CD4-positive, alpha-beta T cell treated with Interleukin-15 for 1 hour (primary cell): ENCODE data around the gene CEP83.
"Not testable (repeated sequence)": the region's sequence is repeated elsewhere in the genome, so short reads cannot be mapped to it uniquely, and the experiment has no call there.

Experiments used
- DNase-seq: peaks from one replicate; pipeline ENCODE4 v3.0.0-alpha.2; 2020

CEP83 gene

DNA sequence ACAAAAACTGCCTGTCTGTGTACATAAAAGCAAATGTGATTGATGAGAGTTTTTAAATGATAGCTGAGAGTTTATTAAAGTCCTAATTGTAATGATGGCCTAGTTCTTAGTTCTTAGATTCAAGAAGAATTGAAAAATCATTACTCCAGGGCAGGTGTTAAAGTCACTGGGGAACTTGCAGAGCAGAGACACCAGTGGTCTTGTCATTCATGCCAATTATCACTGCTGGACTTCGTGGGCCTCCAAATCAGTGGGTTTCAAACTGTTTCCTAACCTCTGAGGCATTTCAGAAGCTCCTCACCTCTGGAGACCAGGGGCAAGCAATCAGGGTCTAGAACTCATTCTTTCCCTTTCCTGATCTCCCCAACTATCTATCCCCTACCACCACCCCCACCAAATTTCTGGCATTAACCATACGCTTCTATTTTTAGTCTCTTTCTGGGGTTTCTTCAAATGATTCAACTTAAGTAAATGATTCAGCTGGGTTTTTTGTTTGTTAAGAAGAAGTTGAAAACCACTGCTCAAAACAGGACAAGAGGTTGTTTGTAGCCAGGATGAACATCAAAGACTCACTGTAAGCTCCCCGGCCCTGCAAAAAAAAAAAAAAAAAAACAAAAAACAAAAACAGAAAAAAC lies 80.1 kb downstream of the CEP83 start:
- DNase-seq = no peak

- DNase-seq = no peak
These were observed 82.1 kb downstream of the CEP83 start for GRCh38 chr12:94377599-94377998.

DNA sequence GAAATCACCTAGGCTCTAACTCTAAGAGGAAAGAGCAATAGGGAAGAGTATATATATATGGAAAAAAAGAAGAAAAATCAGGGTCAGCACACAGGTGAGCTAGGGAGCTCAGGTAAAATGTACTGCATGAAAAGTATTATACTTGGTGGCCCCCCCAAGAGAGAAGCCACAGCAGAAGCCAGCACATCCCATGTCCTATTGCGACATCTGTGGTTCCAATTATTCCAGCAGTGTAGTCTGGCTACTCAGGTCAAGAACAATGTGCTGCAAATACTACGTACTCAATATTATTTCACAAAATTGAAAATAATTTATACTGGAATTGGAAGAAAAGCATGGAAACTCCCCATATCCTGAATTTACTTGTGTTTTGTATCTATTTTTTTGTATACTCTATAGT lies 85.5 kb downstream of the CEP83 start:
- DNase-seq = no peak

DNA sequence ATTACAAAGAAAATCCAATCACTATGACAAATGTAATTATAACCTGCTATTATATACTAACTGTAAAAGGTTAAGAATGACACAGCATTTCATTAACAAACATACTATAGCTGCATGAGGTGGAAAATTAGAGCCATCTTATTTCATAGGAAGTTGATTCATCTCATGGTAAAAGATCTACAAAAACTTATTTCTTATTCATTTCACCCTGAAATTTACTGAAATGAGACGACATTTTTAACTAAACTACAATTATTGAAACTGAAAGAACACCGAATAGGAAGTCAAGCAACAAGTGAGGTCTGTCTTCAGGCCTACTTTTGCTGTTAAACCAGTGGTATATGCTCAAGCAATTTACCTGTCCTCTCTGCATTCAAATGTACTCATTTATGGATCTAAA lies 87.2 kb downstream of the CEP83 start:
- no peak for DNase-seq

DNA sequence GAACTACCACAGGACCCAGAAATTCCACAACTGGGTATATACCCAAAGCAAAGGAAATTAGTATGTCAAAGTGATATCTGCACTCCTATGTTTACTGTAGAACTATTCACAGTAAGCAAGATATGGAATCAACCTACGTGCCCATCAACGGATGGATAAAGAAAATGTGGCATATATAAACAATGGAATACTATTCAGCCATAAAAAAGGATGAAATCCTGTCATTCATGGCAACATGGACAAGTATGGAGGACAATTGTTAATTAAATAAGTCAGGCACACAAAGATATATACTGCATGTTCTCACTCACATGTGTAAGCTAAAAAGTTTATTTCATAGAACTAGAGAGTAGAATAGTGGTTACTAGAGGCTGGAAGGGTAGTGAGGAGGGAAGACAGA lies 97.0 kb downstream of the CEP83 start:
- DNase-seq = no peak

DNA sequence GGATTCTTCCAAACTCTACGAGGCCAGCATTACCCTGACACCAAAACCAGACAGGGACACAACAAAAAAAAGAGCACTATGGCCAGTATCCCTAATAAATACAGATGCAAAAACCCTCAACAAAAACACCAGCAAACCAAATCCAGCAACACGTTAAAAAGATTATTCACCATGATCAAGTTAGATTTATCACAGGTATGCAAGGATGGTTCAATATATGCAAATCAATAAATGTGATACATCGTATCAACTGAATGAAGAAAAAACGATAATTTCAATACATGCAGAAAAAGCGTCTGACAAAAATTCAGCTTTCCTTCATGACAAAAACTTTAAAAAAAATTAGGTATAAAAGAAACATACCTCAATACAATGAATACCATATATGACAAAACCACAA lies 99.9 kb downstream of the CEP83 start:
- DNase-seq = no peak

DNA sequence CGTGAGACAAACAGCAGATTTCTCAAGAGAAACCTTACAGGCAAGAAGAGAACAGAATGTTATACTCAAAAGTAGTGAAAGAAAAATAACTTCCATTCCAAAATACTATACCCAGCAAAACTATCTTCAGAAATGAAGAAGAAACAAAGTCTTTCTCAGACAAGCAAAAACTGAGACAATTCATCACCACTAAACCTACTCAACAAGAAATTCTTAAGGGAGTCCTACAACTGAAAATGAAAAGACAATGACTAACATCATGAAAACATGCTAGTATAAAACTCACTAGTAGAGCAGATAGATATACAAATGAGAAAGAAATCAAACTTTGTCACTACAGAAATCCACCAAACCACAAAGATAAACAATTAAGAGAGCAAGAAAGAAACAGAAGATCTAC lies 106.5 kb downstream of the CEP83 start:
- no peak for DNase-seq

DNA sequence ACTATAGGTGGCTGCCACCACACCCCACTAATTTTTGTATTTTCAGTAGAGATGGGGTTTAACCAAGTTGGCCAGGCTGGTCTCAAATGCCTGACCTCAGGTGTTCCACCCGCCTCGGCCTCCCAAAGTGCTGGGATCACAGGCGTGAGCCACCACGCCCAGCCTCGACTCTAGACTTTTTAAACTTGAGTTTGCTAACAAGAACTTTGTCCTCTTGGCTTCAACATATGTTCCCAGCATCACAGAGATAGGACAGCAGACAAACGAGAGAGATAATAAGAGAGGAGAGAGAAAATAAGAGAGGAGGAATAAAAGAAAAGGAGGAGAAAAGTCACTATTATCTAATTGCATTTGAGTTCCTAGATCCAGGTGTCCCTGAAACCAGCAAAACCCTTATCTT lies 119.1 kb downstream of the CEP83 start:
- no peak for DNase-seq

- DNase-seq = no peak
These were observed 121.5 kb downstream of the CEP83 start for GRCh38 chr12:94338006-94338794.

DNA sequence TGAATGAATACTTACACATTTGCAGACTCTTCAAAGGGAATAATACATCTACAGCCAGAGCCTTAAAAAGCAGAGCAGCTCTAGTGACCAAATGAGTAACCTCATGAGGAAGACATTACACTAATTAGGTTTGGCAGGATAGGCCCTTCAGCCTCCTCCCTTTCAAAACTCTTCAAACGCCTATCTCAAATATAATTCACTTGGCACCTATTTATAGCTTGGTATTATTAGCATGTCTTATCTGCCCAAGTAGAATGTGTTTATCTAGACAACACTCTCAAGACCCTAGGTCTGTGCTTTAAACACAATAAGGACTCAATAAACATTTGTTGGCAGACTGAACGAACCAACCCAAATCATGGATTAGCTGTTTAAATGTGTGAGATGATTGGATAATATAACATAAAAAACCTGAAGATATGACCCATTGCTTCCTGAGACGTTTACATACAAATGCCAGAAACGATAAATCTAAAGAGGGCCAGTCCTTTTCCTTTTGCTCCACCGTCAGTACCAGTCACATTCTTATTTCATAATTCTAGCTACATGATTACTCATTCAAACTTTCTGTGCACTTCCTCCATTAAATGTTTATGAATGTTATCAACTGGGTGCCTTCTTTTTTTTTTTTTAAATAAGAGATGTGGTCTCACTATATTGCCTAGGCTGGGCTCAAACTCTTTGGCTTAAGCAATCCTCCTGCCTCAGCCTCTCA lies 123.3 kb downstream of the CEP83 start:
- DNase-seq = no peak

DNA sequence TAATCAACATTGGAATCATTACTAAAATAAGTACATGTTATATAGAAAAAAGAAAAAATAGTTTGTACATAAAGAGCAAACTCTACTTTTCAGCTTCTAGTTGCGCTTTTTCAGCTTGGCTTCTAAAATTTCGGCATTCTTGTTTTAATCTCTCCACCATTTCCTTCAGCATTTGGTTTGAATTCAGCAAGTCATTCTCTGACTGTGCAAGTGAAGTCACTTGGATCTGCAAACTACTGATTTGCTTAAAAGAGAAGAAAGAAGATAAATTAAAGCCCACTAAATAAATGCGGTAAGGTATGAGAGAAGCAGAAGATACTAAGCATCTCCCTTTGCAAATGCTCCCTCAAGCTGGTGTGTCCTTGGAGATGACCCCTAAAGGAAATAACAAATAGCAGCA lies 126.3 kb downstream of the CEP83 start:
- DNase-seq = no peak

GRCh38 chr12:94329366-94329765 lies 130.3 kb downstream of the CEP83 start:
- no peak for DNase-seq

DNA sequence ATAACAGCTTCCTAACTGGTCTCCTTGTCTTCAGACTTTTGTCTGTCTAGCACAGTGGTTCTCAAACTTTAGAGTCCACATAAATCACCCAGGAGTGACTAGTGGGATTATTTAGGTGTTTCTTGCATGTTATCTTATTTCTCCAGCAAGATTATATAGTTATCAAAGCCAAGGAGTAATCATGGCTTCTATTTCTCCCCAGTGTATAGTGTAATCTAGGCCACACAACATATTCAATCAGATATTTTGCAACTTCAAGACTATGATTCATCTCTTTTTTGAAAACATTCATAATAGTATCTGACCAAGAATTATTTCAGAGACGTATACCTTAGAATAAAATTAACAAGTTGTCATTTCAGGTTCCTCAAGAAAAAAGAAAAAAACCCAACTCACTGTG lies 131.9 kb downstream of the CEP83 start:
- DNase-seq = no peak

GRCh38 chr12:94326727-94327126 lies 132.9 kb downstream of the CEP83 start:
- DNase-seq = no peak

DNA sequence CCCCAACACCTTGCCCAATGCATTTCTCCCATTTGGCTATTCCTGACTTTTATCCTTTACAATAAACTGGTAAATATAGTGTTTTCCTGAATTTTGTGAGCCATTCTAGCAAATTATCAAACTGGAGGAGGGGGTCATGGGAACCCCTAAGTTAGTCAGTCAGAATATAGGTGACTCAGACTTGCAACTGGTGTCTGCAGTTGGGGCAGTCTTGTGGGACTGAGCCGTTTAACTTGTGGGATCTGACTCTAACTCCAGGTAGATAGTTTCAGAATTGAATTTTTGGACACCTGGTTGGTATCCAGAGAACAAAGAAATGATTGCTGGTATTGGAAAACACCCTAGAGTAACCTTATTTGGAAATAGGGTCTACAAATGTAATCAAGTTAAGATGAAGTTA lies 133.4 kb downstream of the CEP83 start:
- DNase-seq = no peak

DNA sequence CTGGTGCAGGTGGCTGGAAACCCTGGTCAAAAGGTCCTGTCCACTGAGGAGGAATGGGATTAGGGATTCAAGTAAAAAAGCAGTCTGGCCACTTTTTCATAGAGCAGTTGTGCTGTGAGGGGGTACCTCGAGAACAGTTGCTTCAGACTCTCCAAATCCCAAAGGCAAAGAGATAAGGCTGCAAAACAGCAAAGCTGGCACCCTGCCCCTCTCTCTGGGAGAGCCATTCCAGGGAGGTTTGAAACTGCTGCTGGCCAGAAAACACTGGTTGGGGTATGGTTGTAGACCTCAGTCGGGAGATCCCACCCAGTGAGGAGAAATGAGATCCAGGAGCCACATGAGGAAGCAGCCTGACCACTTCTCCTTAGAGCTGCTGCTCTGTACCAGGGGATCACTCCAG lies 137.3 kb downstream of the CEP83 start:
- DNase-seq = no peak

DNA sequence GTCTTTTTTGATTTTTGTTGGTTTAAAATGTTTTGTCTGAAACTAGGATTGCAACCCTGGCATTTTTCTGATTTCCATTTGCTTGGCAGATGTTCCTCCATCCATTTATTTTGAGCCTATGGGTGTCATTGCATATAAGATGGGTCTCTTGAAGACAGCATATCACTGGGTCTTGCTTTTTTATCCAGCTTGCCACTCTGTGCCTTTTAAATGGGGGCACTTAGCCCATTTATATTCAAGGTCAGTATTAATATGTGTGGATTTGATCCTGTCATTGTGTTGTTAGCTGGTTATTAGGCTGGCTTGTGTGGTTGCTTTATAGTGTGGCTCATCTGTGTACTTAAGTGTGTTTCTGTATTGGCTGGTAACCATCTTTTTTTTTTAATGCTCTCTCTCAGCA lies 139.6 kb downstream of the CEP83 start:
- no peak for DNase-seq

- no peak for DNase-seq
These were observed 141.5 kb downstream of the CEP83 start for GRCh38 chr12:94318181-94318580.

- not testable (repeated sequence) for DNase-seq
These were observed 143.1 kb downstream of the CEP83 start for GRCh38 chr12:94316600-94316999.

- no peak for DNase-seq
These were observed 147.3 kb downstream of the CEP83 start for GRCh38 chr12:94312378-94312777.

GRCh38 chr12:94309373-94309772 lies 150.3 kb downstream of the CEP83 start:
- DNase-seq = no peak

GRCh38 chr12:94308612-94309011 lies 151.1 kb downstream of the CEP83 start:
- no peak for DNase-seq

DNA sequence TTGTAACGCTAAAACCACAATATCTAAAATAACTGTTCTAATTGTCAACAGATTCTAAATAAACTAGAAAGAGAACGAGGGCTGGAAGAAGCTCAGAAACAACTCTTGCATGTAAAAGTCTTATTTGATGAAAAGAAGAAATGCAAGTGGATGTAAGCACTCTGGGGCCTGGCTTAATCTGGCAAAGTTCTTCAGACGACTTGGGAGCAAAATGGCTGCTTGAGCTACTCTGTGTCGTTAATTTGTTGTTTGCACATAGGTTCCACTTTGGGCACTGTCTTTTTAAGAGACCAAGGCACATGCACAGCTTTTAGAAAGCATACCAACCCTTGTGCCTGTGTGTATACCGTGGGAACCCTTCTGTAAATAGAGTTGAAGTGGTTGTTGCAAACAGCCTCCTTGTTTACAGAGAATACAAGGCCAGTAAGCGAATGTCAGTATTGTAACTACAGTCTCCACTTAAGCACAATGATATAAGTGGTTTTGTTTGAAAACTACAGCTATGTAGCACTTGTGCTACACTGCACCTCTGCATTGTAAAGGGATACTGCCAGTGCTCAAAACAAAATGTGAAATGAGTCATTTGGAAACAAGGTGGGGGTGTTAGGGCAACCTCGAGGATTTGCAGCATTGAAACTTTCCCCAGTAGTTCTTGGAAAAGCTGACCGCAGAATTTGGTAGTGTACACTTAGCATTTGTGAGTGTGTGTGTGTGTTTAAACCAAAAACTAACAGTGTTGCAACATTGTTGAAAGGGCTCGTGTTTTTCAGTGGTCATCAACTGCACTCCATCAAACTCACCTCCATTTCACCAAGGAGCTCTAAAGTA lies 154.3 kb downstream of the CEP83 start:
- DNase-seq = no peak
